Measurements from ENCODE around the gene GPX3.
A peak's percentile ranks its signal among the peaks of the same experiment; 100 is the strongest.

GPX3 gene

GRCh38 chr5:151030056-151030336, 9.6 kb downstream of the GPX3 start:
- Mint-ChIP-seq H3K4me3 (no peak overlapping the region), H3K27ac (no peak overlapping the region), H3K27me3 (ENCODE audit: low read depth, poor library complexity) (peaks cover 2% of the 10 kb centered on the region), H3K4me1 (peaks cover 14% of the 10 kb centered on the region), H3K9me3 (no peaks in the 10 kb centered on the region), H3K36me3 (ENCODE audit: low read depth) (peaks cover 85% of the 10 kb centered on the region)
- DNase-seq: no peak
- TF ChIP-seq CTCF (IDR thresholded peaks at IDR 0.05): no peak

- Mint-ChIP-seq H3K4me1 (peaks cover 14% of the 10 kb centered on the region), H3K27me3 (ENCODE audit: low read depth, poor library complexity) (no peaks in the 10 kb centered on the region)
- no peak for DNase-seq
Observed at GRCh38 chr5:151030379-151030778, 10.0 kb downstream of the GPX3 start.

GRCh38 chr5:151031554-151031953, 11.2 kb downstream of the GPX3 start:
- Mint-ChIP-seq H3K9me3 (no peaks in the 10 kb centered on the region), H3K4me1 (peaks cover 6% of the 10 kb centered on the region), H3K36me3 (ENCODE audit: low read depth) (peaks cover 84% of the 10 kb centered on the region), H3K27ac (peak overlapping the region; percentile 11), H3K27me3 (ENCODE audit: low read depth, poor library complexity) (no peaks in the 10 kb centered on the region), H3K4me3 (no peak overlapping the region)
- no peak for TF ChIP-seq CTCF (IDR thresholded peaks at IDR 0.05)
- DNase-seq: no peak

More at GRCh38 chr5:151030379-151030778, 10.0 kb downstream of the GPX3 start:
- no peak overlapping the region for H3K27ac Mint-ChIP-seq
- no peaks in the 10 kb centered on the region for H3K9me3 Mint-ChIP-seq
- H3K4me3 Mint-ChIP-seq: no peak overlapping the region
- no peak for TF ChIP-seq CTCF (IDR thresholded peaks at IDR 0.05)
- peaks cover 89% of the 10 kb centered on the region for H3K36me3 Mint-ChIP-seq (ENCODE audit: low read depth)

- TF ChIP-seq CTCF (IDR thresholded peaks at IDR 0.05): no peak
- Mint-ChIP-seq H3K4me3 (no peak overlapping the region), H3K27me3 (ENCODE audit: low read depth, poor library complexity) (no peaks in the 10 kb centered on the region), H3K36me3 (ENCODE audit: low read depth) (peaks cover 80% of the 10 kb centered on the region), H3K27ac (no peak overlapping the region), H3K9me3 (no peaks in the 10 kb centered on the region), H3K4me1 (peaks cover 15% of the 10 kb centered on the region)
- DNase-seq: no peak
Observed at GRCh38 chr5:151033217-151033934, 13.0 kb downstream of the GPX3 start.

GRCh38 chr5:151034422-151035379, 14.3 kb downstream of the GPX3 start:
- DNase-seq: no peak
- no peaks in the 10 kb centered on the region for H3K9me3 Mint-ChIP-seq
- no peaks in the 10 kb centered on the region for H3K27me3 Mint-ChIP-seq (ENCODE audit: low read depth, poor library complexity)
- H3K4me3 Mint-ChIP-seq: no peak overlapping the region
- H3K27ac Mint-ChIP-seq: peak overlapping the region; percentile 77
- TF ChIP-seq CTCF (IDR thresholded peaks at IDR 0.05): no peak
- peaks cover 20% of the 10 kb centered on the region for H3K4me1 Mint-ChIP-seq
- peaks cover 73% of the 10 kb centered on the region for H3K36me3 Mint-ChIP-seq (ENCODE audit: low read depth)
